ENCODE data around the gene ECEL1.

Gene ECEL1

GRCh38 chr2:232504438-232504837 is 16.8 kb upstream of the ECEL1 start:
- DNase-seq (ENCODE audit: extremely low read depth, insufficient read length): no peak
- no peak for TF ChIP-seq CTCF (IDR thresholded peaks at IDR 0.05; ENCODE audit: insufficient read depth, low read length, poor library complexity, severe bottlenecking)
- Histone ChIP-seq H3K4me3 (replicated peaks; ENCODE audit: low read depth, low read length) (no peak overlapping the region), H3K27me3 (replicated peaks; ENCODE audit: control insufficient read depth, insufficient read depth, low read length) (peaks cover 4% of the 10 kb centered on the region), H3K36me3 (ENCODE audit: control insufficient read depth, insufficient read depth, low read length) (no peaks in the 10 kb centered on the region)

DNA sequence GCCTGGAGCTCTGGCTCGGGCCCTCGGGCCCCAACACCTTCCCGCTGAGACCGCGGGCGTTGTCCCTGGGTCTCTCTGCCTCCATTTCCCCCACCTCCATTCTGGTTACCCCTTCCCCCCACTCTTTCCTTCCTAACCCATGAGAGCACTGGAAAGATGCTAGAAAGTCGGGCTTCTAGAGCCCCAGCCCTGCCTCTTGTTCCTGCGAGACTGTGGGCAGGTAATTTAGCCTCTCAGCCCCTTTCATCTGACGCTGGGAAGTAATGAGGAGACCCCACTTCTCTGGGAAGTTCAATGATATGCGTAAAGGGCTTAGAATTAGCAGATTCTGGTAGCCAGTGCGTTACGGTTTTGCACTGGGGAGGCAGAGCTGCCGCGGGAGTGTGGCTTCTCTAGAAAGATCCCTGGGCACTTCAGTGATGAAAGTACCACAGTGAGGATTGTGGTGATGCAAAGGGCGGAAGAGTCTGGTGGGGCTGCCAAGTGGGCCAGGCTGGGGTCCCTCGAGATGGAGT is 16.2 kb upstream of the ECEL1 start:
- no peak for TF ChIP-seq CTCF (IDR thresholded peaks at IDR 0.05; ENCODE audit: insufficient read depth, low read length, poor library complexity, severe bottlenecking)
- H3K36me3 ChIP-seq (ENCODE audit: control insufficient read depth, insufficient read depth, low read length): no peaks in the 10 kb centered on the region
- peaks cover 4% of the 10 kb centered on the region for H3K27me3 ChIP-seq (replicated peaks; ENCODE audit: control insufficient read depth, insufficient read depth, low read length)
- no peak overlapping the region for H3K4me3 ChIP-seq (replicated peaks; ENCODE audit: low read depth, low read length)
- DNase-seq (ENCODE audit: extremely low read depth, insufficient read length): no peak

GRCh38 chr2:232502911-232503808 is 15.5 kb upstream of the ECEL1 start:
- H3K4me3 ChIP-seq (replicated peaks; ENCODE audit: low read depth, low read length): no peak overlapping the region
- no peaks in the 10 kb centered on the region for H3K36me3 ChIP-seq (ENCODE audit: control insufficient read depth, insufficient read depth, low read length)
- peaks cover 4% of the 10 kb centered on the region for H3K27me3 ChIP-seq (replicated peaks; ENCODE audit: control insufficient read depth, insufficient read depth, low read length)
- no peak for DNase-seq (ENCODE audit: extremely low read depth, insufficient read length)
- TF ChIP-seq CTCF (IDR thresholded peaks at IDR 0.05; ENCODE audit: insufficient read depth, low read length, poor library complexity, severe bottlenecking): no peak

DNA sequence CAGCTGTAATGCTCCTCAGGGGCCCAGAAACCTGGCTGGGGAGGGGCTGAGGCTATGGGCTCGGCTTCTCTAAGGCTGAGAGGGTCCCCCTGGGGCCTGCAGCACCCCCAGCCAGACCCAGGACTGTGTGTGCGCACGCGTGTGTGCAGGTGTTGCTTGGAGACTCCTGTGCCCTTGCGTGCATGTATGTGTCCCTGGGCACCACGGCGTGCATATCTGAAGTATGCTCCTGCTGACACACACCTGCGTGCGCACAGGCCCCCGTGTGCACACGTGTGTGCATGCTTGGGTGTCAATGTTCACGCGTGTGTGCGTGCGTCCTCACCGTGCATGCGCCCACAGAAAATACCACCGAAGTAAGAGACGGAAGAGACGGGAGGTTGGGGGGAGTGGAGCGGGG is 14.9 kb upstream of the ECEL1 start:
- H3K27me3 ChIP-seq (replicated peaks; ENCODE audit: control insufficient read depth, insufficient read depth, low read length): peaks cover 4% of the 10 kb centered on the region
- no peak overlapping the region for H3K4me3 ChIP-seq (replicated peaks; ENCODE audit: low read depth, low read length)
- DNase-seq (ENCODE audit: extremely low read depth, insufficient read length): no peak
- no peak for TF ChIP-seq CTCF (IDR thresholded peaks at IDR 0.05; ENCODE audit: insufficient read depth, low read length, poor library complexity, severe bottlenecking)
- H3K36me3 ChIP-seq (ENCODE audit: control insufficient read depth, insufficient read depth, low read length): no peaks in the 10 kb centered on the region

GRCh38 chr2:232501794-232502390 is 14.3 kb upstream of the ECEL1 start:
- no peak for DNase-seq (ENCODE audit: extremely low read depth, insufficient read length)
- Histone ChIP-seq H3K4me3 (replicated peaks; ENCODE audit: low read depth, low read length) (no peak overlapping the region), H3K36me3 (ENCODE audit: control insufficient read depth, insufficient read depth, low read length) (no peaks in the 10 kb centered on the region), H3K27me3 (replicated peaks; ENCODE audit: control insufficient read depth, insufficient read depth, low read length) (peaks cover 4% of the 10 kb centered on the region)
- no peak for TF ChIP-seq CTCF (IDR thresholded peaks at IDR 0.05; ENCODE audit: insufficient read depth, low read length, poor library complexity, severe bottlenecking)
